Measurements from ENCODE around the gene UTRN. TPM values are rescaled to one million over a fixed set of nuclear protein-coding genes. Genes with fewer than 3 reads are reported as not detected.

UTRN gene
- total and polyA plus RNA-seq, 12 donors: 11.4 to 109 (median 84.4) TPM

GRCh38 chr6:144305985-144306384 lies 20.9 kb downstream of the UTRN start:
- no peak for DNase-seq
- TF ChIP-seq CTCF (IDR thresholded peaks at IDR 0.05): no peak
- Histone ChIP-seq H3K4me1 (peaks cover 0 to 44% (median 12%) of the 10 kb centered on the region in 9 donors), H3K36me3 (peaks cover 0 to 39% (median 8%) of the 10 kb centered on the region in 9 donors), H3K27me3 (no peaks in the 10 kb centered on the region), H3K9me3 (no peaks in the 10 kb centered on the region), H3K4me3 (no peak overlapping the region), H3K27ac (no peak overlapping the region)
- ATAC-seq: no peak
- WGBS, 2 donors: 78 to 88% methylated on average over 3 of the region's 3 CpGs
- intact Hi-C loops (cut with DNase I): no loop called here

DNA sequence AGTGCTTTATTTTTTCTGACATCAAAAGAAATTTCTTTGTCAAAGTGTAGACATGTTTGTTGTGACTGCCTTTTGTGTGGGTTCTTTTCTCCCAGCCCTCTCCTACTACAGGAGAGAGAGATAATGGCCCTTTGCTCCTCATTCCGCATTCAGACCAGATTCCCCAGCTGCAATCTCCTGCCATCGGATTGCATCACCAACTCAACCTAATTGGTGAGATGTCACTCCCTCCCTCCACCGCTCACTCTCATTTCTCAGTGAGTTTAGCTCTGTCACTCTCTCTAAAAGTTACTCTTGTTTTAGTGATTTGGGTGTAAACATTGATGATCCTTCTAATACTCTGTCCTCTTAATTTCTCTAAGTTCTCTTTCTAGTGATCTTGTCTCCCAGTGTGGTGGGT lies 22.7 kb downstream of the UTRN start:
- WGBS, 2 donors: 73 to 90% methylated on average over 3 of the region's 3 CpGs
- no peaks in the 10 kb centered on the region for H3K27me3 ChIP-seq
- peaks cover 0 to 55% (median 21%) of the 10 kb centered on the region in 9 donors for H3K4me1 ChIP-seq
- H3K4me3 ChIP-seq: no peak overlapping the region
- intact Hi-C loops (cut with DNase I): no loop called here
- ATAC-seq (no peak), DNase-seq (no peak)
- TF ChIP-seq CTCF (IDR thresholded peaks at IDR 0.05): no peak
- H3K9me3 ChIP-seq: no peaks in the 10 kb centered on the region
- peaks cover 0 to 28% (median 8%) of the 10 kb centered on the region in 9 donors for H3K36me3 ChIP-seq
- no peak overlapping the region for H3K27ac ChIP-seq

DNA sequence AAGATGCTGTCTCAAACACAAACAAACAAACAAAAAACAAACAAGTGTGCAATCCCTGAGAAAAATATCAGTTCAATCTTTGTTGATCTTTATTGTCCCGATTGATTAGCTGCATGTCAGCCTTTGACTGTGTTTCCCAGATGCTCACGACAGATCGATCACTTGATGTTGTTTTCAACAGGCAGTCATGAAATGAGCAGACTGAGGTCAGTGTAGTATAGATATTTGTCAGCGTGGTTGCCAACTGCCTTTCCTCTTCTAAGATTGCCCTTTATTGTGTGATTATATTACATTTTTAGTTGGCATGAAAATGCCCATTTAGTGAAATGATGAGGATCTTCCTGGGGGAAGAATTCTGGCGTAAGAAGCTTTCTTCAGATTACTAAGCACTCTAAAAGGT lies 25.6 kb downstream of the UTRN start:
- no peaks in the 10 kb centered on the region for H3K9me3 ChIP-seq
- DNase-seq: no peak
- WGBS, 2 donors: 88 to 89% methylated on average over 5 of the region's 5 CpGs
- H3K4me3 ChIP-seq: no peak overlapping the region
- H3K27ac ChIP-seq: no peak overlapping the region
- intact Hi-C loops (cut with DNase I): no loop called here
- peaks cover 0 to 28% (median 8%) of the 10 kb centered on the region in 9 donors for H3K36me3 ChIP-seq
- no peaks in the 10 kb centered on the region for H3K27me3 ChIP-seq
- TF ChIP-seq CTCF (IDR thresholded peaks at IDR 0.05): no peak
- ATAC-seq: no peak
- peaks cover 8 to 74% (median 44%) of the 10 kb centered on the region in 9 donors for H3K4me1 ChIP-seq

DNA sequence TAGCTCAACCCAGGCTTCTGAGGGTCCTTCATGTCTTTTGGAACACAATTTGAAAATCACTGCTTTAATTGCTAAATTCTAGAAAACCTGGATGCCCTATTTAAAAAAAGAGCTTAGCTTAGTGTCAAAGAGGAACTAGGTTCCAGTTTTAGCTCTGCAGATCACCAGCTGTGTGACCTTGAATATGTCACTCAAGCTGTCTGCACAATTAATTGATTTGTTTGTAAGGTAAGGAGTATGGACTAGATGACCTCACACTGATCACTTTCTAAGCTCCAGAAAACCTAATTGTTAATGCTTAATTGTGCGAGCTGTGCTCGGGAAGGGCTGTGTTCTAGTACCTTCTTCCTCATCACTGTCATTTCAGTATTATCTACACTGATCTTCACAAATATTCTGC lies 26.2 kb downstream of the UTRN start:
- Histone ChIP-seq H3K4me1 (peaks cover 8 to 74% (median 47%) of the 10 kb centered on the region in 9 donors), H3K4me3 (no peak overlapping the region), H3K9me3 (no peaks in the 10 kb centered on the region), H3K36me3 (peaks cover 0 to 28% (median 8%) of the 10 kb centered on the region in 9 donors), H3K27me3 (no peaks in the 10 kb centered on the region), H3K27ac (peak overlapping the region in 1 of 10 donors; percentile 3)
- 90 to 93% methylated on average over 2 of the region's 2 CpGs for WGBS, 2 donors
- DNase-seq: no peak
- TF ChIP-seq CTCF (IDR thresholded peaks at IDR 0.05): no peak
- intact Hi-C loops (cut with DNase I): no loop called here
- no peak for ATAC-seq
